GM19023 (cell line): Measurements from ENCODE around the gene LYRM1.
"Not testable (repeated sequence)": the region's sequence is repeated elsewhere in the genome, so short reads cannot be mapped to it uniquely, and the experiment has no call there.

ENCODE experiments used
- ATAC-seq: cut with Tn5 transposase; IDR thresholded peaks from one replicate; pipeline ENCODE4 v1.9.1; 2021; ENCODE audit warnings: mild to moderate bottlenecking, moderate library complexity; ENCODE audit not compliant: unreplicated experiment

LYRM1 gene

DNA sequence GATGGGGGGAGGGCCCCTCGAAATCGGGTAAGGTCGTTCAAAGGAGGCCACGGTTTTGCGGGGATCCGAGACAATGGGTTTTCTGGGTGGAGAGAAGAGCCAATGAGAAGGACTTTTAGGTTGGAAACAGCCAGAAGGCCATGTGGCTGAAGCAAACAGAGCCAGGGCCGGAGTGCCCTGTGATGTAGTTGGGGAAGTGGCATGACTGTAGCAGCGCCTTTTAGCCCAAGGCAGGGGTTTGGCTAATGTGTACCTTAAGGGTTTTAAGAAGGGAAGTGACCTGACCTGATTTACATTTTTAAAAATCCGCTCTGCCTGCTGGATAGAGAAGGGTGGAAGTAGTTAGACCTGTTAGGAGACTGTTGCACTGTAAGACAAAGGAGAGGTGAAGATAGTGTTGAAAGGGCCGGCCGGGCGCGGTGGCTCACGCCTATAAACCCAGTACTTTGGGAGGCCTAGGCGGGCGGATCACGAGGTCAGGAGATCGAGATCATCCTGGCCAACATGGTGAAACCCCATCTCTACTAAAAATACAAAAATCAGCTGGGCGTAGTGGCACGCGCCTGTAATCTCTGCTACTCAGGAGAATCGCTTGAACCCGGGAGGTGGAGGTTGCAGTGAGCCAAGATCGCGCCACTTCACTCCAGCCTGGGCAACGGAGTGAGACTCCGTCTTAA lies 1.0 kb downstream of the LYRM1 start:
- no peak for ATAC-seq

DNA sequence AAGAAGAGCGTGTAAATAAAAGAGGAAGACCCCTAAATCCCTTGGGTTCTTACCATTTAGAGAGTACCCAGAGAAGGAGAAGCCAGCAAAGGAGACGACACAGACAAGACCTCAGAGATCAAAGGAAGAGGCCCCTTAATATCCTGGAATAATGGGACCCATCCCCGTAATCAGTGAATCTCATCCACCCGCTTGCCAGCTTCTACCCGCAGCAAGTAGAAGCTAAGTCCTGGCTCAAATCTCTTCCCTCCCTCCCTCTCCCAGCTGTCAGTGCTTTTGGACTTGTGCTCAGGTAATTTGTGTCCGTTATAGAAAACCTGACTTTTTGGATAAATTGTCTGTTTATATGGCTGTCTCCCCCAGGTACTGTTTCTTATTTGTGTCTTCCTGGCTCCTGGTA lies 1.9 kb downstream of the LYRM1 start:
- ATAC-seq = no peak

DNA sequence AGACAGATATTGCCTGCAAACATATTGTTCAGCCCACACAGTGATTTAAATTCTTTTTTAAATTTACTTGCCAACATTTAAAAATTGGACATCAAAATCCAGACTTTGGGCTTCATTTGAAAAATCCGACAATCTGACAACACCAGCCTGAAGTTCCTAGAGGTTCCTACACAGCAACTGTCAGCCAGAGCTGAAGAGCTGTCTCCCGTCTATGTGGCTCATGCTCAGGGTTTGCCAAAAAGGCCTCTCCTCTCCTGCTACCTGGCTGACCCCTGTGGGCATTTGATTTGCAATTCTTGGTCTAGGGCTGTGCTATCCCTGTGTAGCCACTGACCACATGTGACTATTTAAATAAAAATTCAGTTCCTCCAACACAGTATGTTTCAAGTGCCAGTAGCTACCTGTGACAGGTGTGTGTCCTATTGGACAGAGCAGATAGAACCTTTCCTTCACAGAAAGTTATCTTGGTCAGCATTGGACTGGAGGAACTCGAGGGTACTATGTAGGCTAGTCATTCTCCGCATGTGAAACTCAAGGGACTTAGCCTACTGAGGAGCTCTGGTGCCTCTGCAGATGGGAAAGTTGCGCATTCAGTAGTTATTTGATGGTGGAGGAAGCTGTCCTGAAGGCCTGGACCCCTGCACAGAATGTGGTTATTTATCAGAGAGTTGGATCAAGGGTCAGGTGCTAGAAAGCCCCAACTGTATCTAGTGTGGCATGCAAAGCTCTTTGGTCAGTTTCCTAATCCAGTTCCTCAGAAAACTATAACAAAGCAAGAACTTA lies 2.7 kb downstream of the LYRM1 start:
- ATAC-seq = no peak

DNA sequence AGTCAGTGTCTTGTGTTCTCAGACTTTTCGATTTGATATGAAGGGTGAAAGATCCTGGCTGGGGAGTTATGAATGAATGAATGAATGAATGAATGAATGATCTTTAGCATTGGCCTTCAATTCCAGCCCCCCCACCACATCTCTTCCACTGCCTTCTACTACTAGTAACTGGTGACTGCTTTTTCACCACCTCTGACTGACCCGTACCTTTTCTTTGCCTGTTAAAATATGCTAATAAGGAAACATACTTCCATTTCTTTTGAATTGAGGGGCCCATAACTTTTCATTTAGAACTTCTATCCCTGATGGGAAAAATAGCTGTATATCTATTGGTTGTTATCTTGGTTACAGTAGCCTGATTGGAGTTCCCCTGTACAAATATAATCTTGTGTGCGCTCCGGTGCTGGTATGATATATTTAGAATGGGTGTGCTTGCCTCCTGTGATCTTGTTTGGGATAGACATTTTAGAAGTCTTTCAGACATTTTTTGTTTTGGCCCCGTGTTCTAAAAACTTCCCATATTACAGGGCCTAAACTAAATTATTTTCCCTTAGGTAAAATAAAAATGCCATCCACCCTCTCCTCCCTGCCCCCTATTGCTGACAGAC lies 3.4 kb downstream of the LYRM1 start:
- no peak for ATAC-seq

DNA sequence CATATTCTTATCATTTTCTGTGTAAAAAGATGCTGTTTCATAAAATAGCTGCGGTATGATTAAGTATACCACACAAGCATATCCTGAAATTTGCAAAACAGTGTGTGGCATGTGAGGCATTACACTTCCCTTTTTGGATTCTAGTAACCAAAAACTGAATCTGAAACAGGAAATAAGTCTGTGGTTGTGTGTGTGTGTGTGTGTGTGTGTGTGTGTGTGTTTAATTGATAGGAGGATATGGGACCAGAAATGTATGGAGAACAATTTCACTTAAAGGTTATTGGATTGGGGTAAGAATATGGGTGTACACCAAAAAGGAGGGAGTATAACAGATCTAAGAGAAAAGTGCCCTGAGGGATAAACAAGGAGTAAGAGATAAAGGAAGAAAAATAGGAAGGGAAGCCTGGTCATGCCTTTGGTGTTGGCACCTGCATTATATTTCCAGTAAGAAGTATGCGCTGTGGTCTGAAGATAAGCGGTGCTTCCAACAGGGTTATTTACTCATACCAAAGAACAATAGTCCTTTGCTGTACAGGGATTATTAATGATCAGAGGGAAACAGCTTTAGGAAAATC lies 4.0 kb downstream of the LYRM1 start:
- ATAC-seq = no peak

DNA sequence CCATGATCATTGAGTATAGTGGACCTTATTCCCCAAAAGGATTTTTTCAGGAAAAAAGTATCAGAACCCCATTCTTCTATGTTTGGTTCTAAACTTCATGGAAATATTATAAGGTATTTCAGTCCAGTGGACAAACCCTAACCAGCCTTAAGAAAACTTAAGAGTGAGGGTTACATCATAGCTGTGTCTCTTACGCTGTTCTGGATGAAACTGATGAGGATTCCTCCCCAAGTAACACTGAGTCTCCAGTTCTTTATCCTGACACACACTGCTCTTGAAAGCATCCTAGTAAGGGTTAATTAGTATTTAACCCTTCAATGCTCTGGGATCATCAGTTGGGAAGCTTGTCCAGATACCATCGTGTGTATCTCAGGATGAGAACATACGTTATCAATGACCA lies 5.0 kb downstream of the LYRM1 start:
- ATAC-seq = no peak

DNA sequence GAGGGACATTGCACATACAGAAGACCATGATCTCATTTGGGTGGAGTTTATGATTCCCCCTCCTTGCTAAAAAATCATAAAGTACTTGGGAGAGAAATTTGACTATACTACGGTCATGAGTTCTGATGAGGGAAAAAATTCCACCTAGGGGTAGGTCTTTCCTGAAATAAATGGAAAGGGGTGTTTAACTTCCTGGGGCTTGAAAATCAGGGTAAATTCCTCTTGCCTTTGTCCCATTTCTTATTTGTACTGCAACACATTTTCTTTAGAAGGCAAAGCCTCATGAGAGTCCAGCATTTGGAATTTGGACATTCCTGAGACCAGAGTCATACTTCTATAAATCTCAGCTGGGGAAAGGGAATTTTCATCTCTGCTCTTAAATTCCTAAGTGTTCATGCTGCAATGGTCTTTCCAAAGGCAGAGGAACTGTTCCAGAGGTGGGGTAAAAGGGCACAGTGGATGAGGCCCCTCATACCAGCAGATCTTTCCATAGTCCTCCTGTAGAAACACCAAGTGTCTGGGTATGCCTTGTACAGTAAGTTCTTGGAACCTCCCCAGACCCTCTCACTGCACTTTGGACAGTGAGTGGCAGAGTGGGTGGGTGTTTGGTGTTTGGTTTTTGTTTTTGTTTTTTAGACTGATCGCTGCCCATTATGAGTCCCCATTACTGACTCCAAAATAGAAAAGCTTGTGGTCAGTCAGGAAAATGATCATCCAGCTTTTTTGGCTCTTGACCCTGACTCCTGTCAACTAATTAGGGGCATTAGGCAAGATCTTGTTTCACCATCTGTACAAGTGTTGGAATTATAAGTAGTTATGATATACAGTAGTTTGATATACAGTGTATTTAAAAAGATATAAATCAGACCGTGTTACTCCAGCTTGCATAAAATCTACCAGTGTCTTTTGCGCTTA lies 6.0 kb downstream of the LYRM1 start:
- no peak for ATAC-seq

DNA sequence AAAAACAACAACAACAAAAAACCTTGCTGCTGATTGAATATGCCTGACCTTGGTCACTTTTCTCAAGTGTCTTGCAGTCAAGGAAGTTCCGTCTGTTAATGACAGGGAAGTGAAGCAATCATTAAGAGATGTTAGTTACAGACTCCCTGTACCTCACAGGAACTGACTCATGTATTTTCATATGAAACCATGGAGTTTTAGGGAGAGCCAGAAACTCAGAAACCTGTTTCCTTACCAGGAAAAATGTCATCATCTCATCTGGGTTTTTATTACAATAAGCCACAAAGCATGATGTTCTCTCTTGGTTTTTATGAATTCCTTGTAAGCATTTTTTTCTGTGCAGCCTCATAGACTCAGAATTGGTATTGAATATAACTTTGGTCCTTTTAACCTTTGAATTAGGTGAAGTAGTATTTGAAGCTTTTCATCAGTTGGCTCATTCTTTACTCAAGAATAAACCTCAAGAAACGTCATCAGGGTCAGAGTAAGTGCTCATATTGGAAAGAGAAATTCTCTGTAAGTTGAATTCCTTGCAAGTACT lies 10.3 kb downstream of the LYRM1 start:
- no peak for ATAC-seq

DNA sequence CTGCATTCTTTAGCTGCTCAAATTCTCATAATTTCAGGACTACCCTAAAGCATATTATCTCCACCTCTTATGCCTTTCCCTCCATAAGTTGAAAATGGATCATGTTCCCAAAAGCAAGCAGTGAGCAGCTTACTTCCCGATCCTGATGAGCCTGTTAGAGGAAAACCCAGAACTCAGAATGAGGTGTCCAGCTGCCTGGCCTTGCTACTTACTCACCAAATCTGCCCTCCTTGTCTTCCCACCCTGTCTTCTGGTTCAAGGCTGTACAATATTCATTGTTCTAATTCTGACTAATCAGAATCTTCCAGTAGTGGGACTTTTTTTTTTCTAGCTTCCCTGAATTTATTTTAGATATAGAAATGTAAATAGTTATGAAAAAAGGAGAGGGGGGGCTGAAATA lies 10.8 kb downstream of the LYRM1 start:
- no peak for ATAC-seq

DNA sequence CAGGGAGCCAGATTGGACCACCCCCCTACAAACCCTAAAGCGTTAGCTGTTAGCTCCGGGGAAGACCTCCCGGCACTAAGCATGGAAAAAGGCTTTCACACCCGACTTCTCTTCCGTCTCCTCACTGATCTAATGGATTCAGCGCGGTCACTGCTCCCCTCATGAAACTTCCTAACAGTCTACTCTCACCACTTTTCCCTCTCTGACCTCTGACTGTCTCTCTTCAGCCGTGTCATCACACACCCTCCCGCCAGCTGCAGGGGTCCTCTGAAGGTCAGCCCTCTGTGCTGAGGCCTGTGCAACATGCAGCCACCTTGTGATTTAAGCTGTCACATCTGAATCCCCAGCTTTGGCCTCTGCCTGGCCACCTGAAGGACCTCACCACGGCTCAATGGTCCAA lies 15.7 kb downstream of the LYRM1 start:
- ATAC-seq = no peak

DNA sequence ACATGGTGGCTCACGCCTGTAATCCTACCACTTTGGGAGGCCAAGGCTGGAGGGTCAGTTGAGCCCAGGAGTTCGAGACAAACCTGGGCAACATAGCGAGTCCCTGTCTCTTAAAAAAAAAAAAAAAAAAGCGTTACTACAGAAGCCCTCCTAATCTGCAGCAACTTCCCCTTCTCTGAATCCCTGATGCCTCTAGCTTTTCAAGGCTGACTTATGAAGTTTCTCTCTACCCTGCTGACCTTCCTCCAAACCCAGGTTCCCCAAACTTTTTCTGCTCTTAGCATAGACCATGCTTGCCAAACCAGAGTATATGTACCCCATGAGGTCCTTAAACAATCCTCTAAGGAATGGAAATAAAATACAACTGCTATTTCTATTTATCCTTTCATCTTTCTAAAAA lies 16.4 kb downstream of the LYRM1 start:
- ATAC-seq = no peak

DNA sequence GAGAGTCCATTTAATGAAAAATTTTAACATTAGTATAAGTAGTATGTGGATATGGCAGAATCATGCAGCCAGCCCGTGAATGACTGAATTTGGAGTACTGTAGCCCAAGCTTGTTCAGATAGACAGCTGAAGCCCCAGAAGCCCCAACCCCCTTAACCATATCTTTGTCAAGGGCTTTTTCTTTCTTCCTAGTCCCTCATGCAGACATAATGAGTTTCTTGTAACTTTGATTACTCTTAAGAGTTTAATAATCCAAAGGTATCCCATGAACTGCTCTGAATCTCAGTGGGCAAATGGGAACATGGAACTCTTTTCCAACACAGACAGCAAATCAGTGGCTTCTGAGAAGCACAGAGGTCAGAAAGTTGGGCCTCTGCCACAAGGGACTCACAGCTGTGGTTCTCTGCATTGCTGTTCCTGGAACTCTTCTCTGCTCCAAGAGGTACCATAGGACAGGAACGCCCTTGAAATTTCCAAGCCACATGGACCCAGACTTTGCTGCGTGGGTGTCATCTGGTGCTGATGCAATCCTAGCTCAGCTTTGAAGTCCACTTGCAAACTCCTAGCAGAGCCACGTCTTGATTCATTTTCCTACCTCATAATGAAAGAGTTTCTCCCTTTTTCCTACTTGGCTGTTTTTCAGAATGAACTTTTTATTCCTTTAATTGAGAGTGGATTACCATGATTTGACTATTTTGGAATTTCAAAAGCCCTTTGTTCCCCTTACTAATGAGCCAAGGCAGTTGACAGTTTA lies 18.1 kb downstream of the LYRM1 start:
- no peak for ATAC-seq

DNA sequence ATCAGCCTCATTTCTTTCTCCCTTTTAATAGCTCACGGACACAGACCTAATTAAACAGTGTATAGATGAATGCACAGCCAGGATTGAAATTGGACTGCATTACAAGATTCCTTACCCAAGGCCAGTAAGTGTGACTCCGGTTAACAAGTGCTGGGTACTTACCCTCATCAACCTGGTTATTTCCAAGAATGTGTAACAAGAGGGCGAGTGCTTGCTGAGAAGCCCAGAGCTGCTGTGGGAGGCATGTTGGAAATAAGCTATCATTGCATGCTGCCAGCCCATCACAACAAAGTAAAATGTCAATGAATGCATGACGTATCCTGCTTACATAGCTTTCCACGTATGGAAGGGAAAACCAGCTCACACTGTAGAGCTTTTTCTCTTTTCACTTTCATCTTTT lies 19.5 kb downstream of the LYRM1 start:
- no peak for ATAC-seq

DNA sequence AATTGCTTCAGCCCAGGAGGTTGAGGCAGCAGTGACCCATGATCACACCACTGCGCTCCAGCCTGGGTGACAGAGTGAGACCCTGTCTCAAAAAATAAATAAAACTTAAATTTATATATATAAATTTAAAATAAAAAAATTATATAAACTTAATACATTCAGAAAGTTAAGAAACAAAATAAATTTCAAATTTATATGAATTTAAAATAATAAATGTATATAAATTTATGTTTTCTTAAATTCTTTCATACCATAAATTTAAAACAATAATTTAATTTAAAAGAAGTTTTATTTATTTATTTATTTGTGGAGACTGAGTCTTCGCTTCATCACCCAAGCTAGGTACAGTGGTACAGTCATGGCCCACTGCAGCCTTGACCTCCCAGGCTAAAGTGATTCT lies 20.2 kb downstream of the LYRM1 start:
- no peak for ATAC-seq

DNA sequence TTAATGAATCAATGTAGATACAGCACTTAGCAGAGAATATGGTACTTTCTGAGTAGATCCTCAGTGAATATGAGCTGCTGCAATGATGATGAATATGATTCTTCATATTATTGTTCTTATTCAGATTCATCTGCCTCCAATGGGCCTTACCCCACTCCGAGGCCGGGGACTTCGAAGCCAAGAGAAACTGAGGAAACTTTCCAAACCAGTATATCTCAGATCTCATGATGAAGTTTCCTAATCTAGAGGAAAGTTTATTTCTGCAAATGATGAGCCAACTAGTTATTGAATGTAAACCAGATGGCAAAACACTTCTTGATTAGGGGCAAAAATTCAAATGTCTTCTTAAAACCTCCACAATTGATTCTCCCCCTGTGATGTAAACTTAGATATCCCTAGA lies 23.3 kb downstream of the LYRM1 start:
- ATAC-seq = no peak

DNA sequence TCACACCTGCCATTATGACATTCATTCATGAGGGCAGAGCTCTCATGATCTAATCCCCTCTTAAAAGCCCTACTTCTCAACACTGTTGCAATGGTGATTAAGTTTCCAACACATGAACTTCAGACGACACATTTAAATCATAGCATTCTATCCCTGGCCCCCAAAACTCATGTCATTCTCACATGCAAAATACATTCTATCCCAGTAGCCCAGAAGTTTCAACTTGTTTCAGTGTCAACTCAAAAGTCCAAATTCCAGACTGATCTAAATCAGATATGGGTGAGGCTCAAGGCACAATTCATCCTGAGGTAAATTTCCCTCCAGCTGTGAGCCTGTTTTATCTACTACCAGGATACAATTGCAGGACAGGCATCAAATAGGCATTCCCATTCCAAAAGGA lies 25.2 kb downstream of the LYRM1 start:
- no peak for ATAC-seq

DNA sequence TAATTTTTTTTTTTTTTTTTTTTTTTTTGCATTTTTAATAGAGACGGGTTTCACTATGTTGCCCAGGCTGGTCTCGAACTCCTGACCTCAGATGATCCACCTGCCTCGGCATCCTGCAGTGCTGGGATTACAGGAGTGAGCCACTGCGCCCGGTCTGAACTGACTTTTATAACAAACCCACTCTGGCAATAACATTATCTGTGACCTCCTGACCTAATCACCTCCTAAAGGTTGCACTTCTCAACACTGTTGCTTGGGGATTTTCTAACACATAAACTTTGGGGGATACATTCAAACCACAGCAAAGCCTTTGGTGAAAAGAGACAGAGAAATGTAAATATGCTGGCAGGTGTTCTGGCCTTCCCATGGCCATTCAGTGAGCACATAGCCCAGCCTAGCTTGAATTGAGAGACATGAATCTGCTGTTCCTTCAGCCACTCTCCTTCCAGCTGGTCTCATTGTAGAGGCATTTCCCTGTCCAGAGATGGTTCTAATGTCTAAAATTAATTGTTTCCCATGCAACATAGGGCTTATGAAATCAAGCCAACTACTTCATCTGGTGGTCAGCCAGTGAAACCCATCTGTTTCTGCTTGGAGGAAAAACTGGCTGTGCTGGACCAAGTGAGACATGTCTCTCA lies 28.3 kb downstream of the LYRM1 start:
- ATAC-seq = peak; percentile 58

DNA sequence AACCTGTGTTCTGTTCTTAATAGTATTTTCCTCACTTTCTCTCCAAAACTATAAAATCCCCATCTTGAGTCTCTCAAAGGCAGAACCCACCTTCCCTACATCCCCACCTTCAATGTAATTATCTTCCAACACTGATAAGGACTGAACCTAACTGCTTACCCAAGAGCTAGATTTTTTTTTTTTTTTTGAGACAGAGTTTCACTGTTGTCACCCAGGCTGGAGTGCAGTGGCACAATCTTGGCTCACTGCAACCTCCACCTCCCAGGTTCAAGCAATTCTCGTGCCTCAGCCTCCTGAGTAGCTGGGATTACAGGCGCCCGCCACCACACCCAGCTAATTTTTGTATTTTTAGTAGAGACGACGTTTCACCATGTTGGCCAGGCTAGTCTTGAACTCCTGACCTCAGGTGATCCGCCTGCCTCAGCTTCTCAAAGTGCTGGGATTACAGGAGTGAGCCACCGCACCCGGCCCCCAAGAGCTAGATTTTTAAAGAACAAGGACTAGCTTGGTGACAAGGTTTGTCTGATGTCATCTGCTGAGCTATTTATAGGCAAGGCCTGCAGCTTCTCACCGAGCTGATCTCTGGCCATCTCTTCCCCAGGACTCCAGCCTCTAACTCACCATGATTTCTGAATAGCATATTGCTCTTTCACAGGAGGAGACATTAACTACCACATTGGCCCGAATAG lies 29.2 kb downstream of the LYRM1 start:
- ATAC-seq = not testable (repeated sequence)

DNA sequence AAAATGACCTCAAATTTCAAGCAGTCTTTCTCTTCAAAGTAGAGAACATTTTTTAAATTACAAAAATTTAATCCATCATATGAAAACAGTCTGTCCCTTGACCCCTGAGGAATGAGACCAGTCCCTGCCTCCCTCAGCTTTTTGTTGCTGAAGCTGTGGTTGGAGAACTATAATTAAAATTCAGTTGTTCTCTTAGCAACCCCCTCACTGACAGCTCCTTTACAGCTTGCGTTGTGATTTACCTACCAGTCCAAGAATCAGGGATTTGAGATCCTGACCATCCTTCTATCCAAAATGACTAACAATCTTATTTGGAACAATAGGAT lies 29.8 kb downstream of the LYRM1 start:
- no peak for ATAC-seq
